H9 (cell line): ENCODE results near the gene TMEM38A. TPM values are rescaled to one million over a fixed set of nuclear protein-coding genes. Genes with fewer than 3 reads are reported as not detected.

ENCODE experiments used
- DNase-seq: peaks from one replicate; pipeline ENCODE4 v3.0.0-alpha.2; 2017
- H2AFZ ChIP-seq: one replicate; pipeline ENCODE4 v1.6.1; 2013; ENCODE audit warnings: mild to moderate bottlenecking, low read length, control low read depth, moderate library complexity
- H2AK5ac ChIP-seq: 2 replicates; pipeline ENCODE4 v1.6.1; 2013; ENCODE audit warnings: low read length, control low read depth, mixed read lengths; ENCODE audit not compliant: insufficient read length
- H2BK120ac ChIP-seq: one replicate; pipeline ENCODE4 v1.6.1; 2013; ENCODE audit warnings: low read depth, mild to moderate bottlenecking, low read length, control low read depth, inconsistent platforms; ENCODE audit not compliant: poor library complexity, severe bottlenecking
- H2BK12ac ChIP-seq: 2 replicates; pipeline ENCODE4 v1.6.1; 2013; ENCODE audit warnings: low read length, control low read depth, mixed read lengths, low read depth; ENCODE audit not compliant: insufficient read length
- H2BK15ac ChIP-seq: 2 replicates; pipeline ENCODE4 v1.6.1; 2013; ENCODE audit warnings: low read depth, low read length, control low read depth
- H2BK20ac ChIP-seq: one replicate; pipeline ENCODE4 v1.6.1; 2013; ENCODE audit warnings: low read depth, mild to moderate bottlenecking, low read length, control low read depth, inconsistent platforms; ENCODE audit not compliant: poor library complexity, severe bottlenecking
- H2BK5ac ChIP-seq: 2 replicates; pipeline ENCODE4 v1.6.1; 2013; ENCODE audit warnings: low read length, control low read depth, mixed read lengths; ENCODE audit not compliant: insufficient read length
- H3K14ac ChIP-seq: 2 replicates; pipeline ENCODE4 v1.6.1; 2013; ENCODE audit warnings: low read length, control low read depth; ENCODE audit not compliant: insufficient read depth
- H3K18ac ChIP-seq: 2 replicates; pipeline ENCODE4 v1.6.1; 2013; ENCODE audit warnings: low read depth, mild to moderate bottlenecking, mixed read lengths, low read length, control low read depth; ENCODE audit not compliant: insufficient read length
- H3K23ac ChIP-seq: 2 replicates; pipeline ENCODE4 v1.6.1; 2013; ENCODE audit warnings: low read length, control low read depth, mixed read lengths, low read depth; ENCODE audit not compliant: insufficient read length
- H3K23me2 ChIP-seq: 2 replicates; pipeline ENCODE4 v1.6.1; 2013; ENCODE audit warnings: low read depth, mild to moderate bottlenecking, mixed read lengths, low read length, control low read depth; ENCODE audit not compliant: insufficient read length, poor library complexity, severe bottlenecking
- H3K27ac ChIP-seq: 2 replicates; pipeline ENCODE4 v1.5.1; 2013; ENCODE audit warnings: low read length, control low read depth, mixed read lengths, low read depth; ENCODE audit not compliant: insufficient read length
- H3K27me3 ChIP-seq: 2 replicates; pipeline ENCODE4 v1.6.1; 2013; ENCODE audit warnings: low read length, control low read depth, inconsistent platforms; ENCODE audit not compliant: insufficient read depth
- H3K4ac ChIP-seq: 2 replicates; pipeline ENCODE4 v1.6.1; 2013; ENCODE audit warnings: low read depth, mild to moderate bottlenecking, control low read depth, inconsistent platforms, low read length, moderate library complexity
- H3K4me1 ChIP-seq: 2 replicates; pipeline ENCODE4 v1.6.1; 2013; ENCODE audit warnings: low read length, control low read depth, inconsistent platforms; ENCODE audit not compliant: insufficient read depth
- H3K4me2 ChIP-seq: 2 replicates; pipeline ENCODE4 v1.6.1; 2013; ENCODE audit warnings: low read length, control low read depth, mixed read lengths; ENCODE audit not compliant: insufficient read length, insufficient read depth
- H3K56ac ChIP-seq: 2 replicates; pipeline ENCODE4 v1.6.1; 2013; ENCODE audit warnings: low read depth, mild to moderate bottlenecking, mixed read lengths, low read length, control low read depth; ENCODE audit not compliant: insufficient read length
- H3K79me1 ChIP-seq: 2 replicates; pipeline ENCODE4 v1.6.1; 2013; ENCODE audit warnings: low read depth, mild to moderate bottlenecking, moderate library complexity, low read length, control low read depth, inconsistent platforms; ENCODE audit not compliant: insufficient read depth, poor library complexity, severe bottlenecking
- H3K79me2 ChIP-seq: 2 replicates; pipeline ENCODE4 v1.6.1; 2013; ENCODE audit warnings: low read length, control low read depth, inconsistent platforms; ENCODE audit not compliant: insufficient read depth
- H3K9ac ChIP-seq: 2 replicates; pipeline ENCODE4 v1.6.1; 2013; ENCODE audit warnings: low read length, control low read depth, mixed read lengths; ENCODE audit not compliant: insufficient read length; ENCODE audit errors: extremely low read depth
- H3K9me3 ChIP-seq: one replicate; pipeline ENCODE4 v1.6.1; 2013; ENCODE audit warnings: low read depth, low read length, inconsistent platforms; ENCODE audit not compliant: control insufficient read depth
- H3T11ph ChIP-seq: one replicate; pipeline ENCODE4 v1.6.1; 2013; ENCODE audit warnings: mild to moderate bottlenecking, low read length, control low read depth, inconsistent platforms
- H4K20me1 ChIP-seq: one replicate; pipeline ENCODE4 v1.6.1; 2013; ENCODE audit not compliant: control insufficient read depth, insufficient read length, insufficient read depth
- H4K5ac ChIP-seq: 2 replicates; pipeline ENCODE4 v1.6.1; 2013; ENCODE audit warnings: low read depth, mild to moderate bottlenecking, mixed read lengths, low read length, control low read depth; ENCODE audit not compliant: insufficient read length
- H4K8ac ChIP-seq: replicated peaks from 2 replicates; pipeline ENCODE4 v1.6.1; 2013; ENCODE audit warnings: low read length, control low read depth, mixed read lengths, low read depth; ENCODE audit not compliant: insufficient read length
- H4K91ac ChIP-seq: 2 replicates; pipeline ENCODE4 v1.6.1; 2013; ENCODE audit warnings: low read depth, mild to moderate bottlenecking, moderate library complexity, mixed read lengths, low read length, control low read depth; ENCODE audit not compliant: insufficient read length
- H3K27ac Mint-ChIP-seq, 3 experiments: 2 replicates in 2 of 3; 3 replicates in 1 of 3; pipeline ENCODE4 v1.8.0; 2020 to 2021; ENCODE audit warnings: mixed read lengths in 3 of 3, mild to moderate bottlenecking in 1 of 3, moderate library complexity in 1 of 3
- H3K27me3 Mint-ChIP-seq: 2 replicates; pipeline ENCODE4 v1.8.0; 2021; ENCODE audit warnings: low read depth, mild to moderate bottlenecking, moderate library complexity, mixed read lengths
- H3K36me3 Mint-ChIP-seq, 3 experiments: 2 replicates in 2 of 3; 3 replicates in 1 of 3; pipeline ENCODE4 v1.8.0; 2020 to 2021; ENCODE audit warnings: low read depth in 3 of 3, mixed read lengths in 3 of 3; ENCODE audit not compliant: insufficient read depth in 1 of 3
- H3K4me1 Mint-ChIP-seq, 2 experiments: 2 replicates each; pipeline ENCODE4 v1.8.0; 2020; ENCODE audit warnings: mixed read lengths in 2 of 2
- H3K4me3 Mint-ChIP-seq, 2 experiments: 2 replicates in 1 of 2; 3 replicates in 1 of 2; pipeline ENCODE4 v1.8.0; 2020 to 2021; ENCODE audit warnings: mild to moderate bottlenecking in 2 of 2, mixed read lengths in 2 of 2, moderate library complexity in 1 of 2
- H3K9me3 Mint-ChIP-seq, 2 experiments: 2 replicates in 1 of 2; 3 replicates in 1 of 2; pipeline ENCODE4 v1.8.0; 2020; ENCODE audit warnings: mild to moderate bottlenecking in 2 of 2, mixed read lengths in 2 of 2, moderate library complexity in 1 of 2
- WGBS: extraction: QIAGEN DNeasy Blood & Tissue Kit; methylation state at CpG from one replicate; pipeline ENCODE4 v1.1.7; 2013; ENCODE audit warnings: missing lambda C conversion rate, low lambda C conversion rate, mixed read lengths; ENCODE audit not compliant: insufficient read length; ENCODE audit errors: extremely low coverage; 5-methylcytosine and 5-hydroxymethylcytosine counted together
- total RNA-seq: library from RNA; stranded (reverse); gene quantifications from 2 replicates; pipeline ENCODE4 v1.2.1, GENCODE V29; 2021
- TF ChIP-seq, protein P1 (sequence below): fragments of 200-600 bp; sonication (generic); conservative IDR thresholded peaks from 3 replicates; pipeline ENCODE4 v1.8.0; 2021; ENCODE audit warnings: antibody characterized with exemption, mild to moderate bottlenecking

Gene TMEM38A
- total RNA-seq, 1 experiment from 2014 or later = 7.4 TPM

DNA sequence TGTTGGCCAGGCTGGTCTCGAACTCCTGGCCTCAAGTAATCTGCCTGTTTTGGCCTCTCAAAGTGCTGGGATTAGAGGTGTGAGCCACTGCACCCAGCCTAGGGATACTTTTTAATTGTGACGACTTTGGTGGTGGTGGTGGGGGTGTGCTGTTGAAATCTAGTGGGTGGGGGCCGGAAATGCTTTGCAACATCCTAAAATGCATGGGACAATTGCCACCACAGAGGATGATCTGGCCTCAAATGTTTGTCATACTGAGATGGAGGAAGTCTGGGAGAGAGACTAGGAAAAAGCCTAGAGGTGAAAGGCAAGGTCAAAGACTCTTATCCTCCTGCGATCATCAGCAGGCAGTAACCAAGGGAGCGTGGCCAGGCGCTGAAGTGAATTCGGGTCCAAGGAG is 60.1 kb downstream of the TMEM38A start:
- Histone ChIP-seq H2BK12ac (no peak overlapping the region), H3K9me3 (no peaks in the 10 kb centered on the region), H3K79me1 (no peaks in the 10 kb centered on the region), H4K5ac (no peak overlapping the region), H3K4ac (no peak overlapping the region), H3K4me1 (no peaks in the 10 kb centered on the region), H4K20me1 (no peaks in the 10 kb centered on the region), H4K91ac (no peak overlapping the region), H2AFZ (no peak overlapping the region), H2BK20ac (no peak overlapping the region), H3K56ac (no peak overlapping the region), H3K23ac (no peak overlapping the region), H3K23me2 (no peaks in the 10 kb centered on the region), H2BK15ac (no peak overlapping the region), H2BK120ac (no peak overlapping the region), H3K14ac (no peak overlapping the region), H3K27ac (no peak overlapping the region), H2BK5ac (no peak overlapping the region), H3K9ac (no peak overlapping the region), H3K79me2 (no peaks in the 10 kb centered on the region), H2AK5ac (no peak overlapping the region), H4K8ac (no peak overlapping the region), H3K4me2 (no peak overlapping the region), H3T11ph (no peak overlapping the region), H3K18ac (no peak overlapping the region), H3K27me3 (no peaks in the 10 kb centered on the region)
- WGBS = no CpG with 5 or more reads among the region's 7 CpGs
- H3K27ac Mint-ChIP-seq = no peak overlapping the region
- peaks cover 0 to 4% (median 0%) of the 10 kb centered on the region in 3 experiments; a peak in 3 of 7 replicates for H3K36me3 Mint-ChIP-seq
- H3K27me3 Mint-ChIP-seq = peaks cover 9% of the 10 kb centered on the region
- H3K4me1 Mint-ChIP-seq = no peaks in the 10 kb centered on the region
- no peak for DNase-seq
- TF ChIP-seq, protein P1, sequence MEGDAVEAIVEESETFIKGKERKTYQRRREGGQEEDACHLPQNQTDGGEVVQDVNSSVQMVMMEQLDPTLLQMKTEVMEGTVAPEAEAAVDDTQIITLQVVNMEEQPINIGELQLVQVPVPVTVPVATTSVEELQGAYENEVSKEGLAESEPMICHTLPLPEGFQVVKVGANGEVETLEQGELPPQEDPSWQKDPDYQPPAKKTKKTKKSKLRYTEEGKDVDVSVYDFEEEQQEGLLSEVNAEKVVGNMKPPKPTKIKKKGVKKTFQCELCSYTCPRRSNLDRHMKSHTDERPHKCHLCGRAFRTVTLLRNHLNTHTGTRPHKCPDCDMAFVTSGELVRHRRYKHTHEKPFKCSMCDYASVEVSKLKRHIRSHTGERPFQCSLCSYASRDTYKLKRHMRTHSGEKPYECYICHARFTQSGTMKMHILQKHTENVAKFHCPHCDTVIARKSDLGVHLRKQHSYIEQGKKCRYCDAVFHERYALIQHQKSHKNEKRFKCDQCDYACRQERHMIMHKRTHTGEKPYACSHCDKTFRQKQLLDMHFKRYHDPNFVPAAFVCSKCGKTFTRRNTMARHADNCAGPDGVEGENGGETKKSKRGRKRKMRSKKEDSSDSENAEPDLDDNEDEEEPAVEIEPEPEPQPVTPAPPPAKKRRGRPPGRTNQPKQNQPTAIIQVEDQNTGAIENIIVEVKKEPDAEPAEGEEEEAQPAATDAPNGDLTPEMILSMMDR = no peak
- peaks cover 21 to 24% of the 10 kb centered on the region in 2 experiments for H3K9me3 Mint-ChIP-seq
- H3K4me3 Mint-ChIP-seq = no peak overlapping the region
